Measurements from ENCODE around the gene CHTF18. TPM values are rescaled to one million over a fixed set of nuclear protein-coding genes. Genes with fewer than 3 reads are reported as not detected.
"Not testable (repeated sequence)": the region's sequence is repeated elsewhere in the genome, so short reads cannot be mapped to it uniquely, and the experiment has no call there.

The CHTF18 gene
- polyA plus RNA-seq, 3 donors from 2014 or later: 6.3 to 9.2 TPM; not detected in 1

DNA sequence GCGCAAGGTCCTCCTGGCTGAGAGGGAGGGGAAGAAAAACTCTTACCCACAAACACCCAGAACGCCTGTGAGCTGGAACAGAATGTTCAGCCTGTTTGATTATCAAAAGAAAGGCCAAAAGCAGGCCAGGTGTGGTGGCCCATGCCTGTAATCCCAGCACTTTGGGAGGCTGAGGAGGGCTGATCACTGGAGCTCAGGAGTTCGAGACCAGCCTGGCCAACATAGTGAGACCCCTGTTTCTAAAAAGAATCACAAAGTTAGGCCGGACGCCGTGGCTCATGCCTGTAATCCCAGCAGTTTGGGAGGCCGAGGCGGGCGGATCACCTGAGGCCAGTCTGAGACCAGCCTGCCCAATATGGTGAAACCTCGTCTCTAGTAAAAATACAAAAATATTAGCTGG lies 12.1 kb upstream of the CHTF18 start:
- not testable (repeated sequence) for DNase-seq; H3K9me3 Mint-ChIP-seq; H3K36me3 Mint-ChIP-seq; H3K4me3 Mint-ChIP-seq; H3K27ac Mint-ChIP-seq; H3K4me1 Mint-ChIP-seq; H3K27me3 Mint-ChIP-seq (ENCODE audit: low read depth in 3 of 3)

DNA sequence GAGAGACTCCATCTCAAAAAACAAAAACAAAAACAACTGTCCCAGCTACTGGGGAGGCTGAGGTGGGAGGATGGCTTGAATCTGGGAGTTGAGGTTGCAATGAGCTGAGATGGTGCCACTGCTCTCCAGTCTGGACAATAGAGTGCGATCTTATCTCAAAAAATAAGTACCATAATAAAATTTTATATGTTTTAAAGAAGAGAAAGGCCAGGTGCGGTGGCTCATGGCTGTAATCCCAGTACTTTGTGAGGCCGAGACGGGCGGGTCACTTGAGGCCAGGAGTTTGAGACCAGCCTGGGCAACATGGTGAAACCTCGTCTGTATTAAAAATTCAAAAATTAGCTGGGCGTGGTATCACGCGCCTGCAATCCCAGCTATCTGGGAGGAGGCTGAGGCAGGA lies 11.6 kb upstream of the CHTF18 start:
- Mint-ChIP-seq H3K27ac (no peak overlapping the region), H3K27me3 (ENCODE audit: low read depth in 3 of 3) (peaks cover 0 to 3% (median 2%) of the 10 kb centered on the region in 3 donors), H3K4me3 (no peak overlapping the region), H3K36me3 (no peaks in the 10 kb centered on the region), H3K9me3 (no peaks in the 10 kb centered on the region), H3K4me1 (no peaks in the 10 kb centered on the region)
- no peak for DNase-seq

DNA sequence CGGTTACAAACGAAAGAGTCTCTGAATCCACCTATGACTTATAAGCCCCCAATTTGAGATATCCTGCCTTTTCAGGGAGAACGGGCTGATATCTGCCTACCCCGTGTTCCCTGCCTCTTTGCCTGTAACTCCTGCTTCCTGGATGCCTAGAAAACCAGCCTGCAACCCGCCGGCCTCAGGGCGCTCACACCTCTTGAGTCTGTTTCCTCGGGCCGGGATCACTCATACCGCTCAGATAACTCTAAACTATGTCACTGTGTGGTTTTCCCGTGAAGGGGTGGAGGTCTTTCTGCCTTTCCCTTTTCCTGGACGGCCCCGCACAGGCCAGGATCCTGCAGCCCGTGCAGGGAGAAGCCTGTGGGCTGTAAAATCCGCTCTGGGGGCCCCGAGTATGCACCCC lies 10.6 kb upstream of the CHTF18 start:
- Mint-ChIP-seq H3K4me3 (no peak overlapping the region), H3K27ac (no peak overlapping the region), H3K9me3 (no peaks in the 10 kb centered on the region), H3K36me3 (no peaks in the 10 kb centered on the region), H3K27me3 (ENCODE audit: low read depth in 3 of 3) (peaks cover 0 to 3% (median 2%) of the 10 kb centered on the region in 3 donors), H3K4me1 (no peaks in the 10 kb centered on the region)
- DNase-seq: no peak

DNA sequence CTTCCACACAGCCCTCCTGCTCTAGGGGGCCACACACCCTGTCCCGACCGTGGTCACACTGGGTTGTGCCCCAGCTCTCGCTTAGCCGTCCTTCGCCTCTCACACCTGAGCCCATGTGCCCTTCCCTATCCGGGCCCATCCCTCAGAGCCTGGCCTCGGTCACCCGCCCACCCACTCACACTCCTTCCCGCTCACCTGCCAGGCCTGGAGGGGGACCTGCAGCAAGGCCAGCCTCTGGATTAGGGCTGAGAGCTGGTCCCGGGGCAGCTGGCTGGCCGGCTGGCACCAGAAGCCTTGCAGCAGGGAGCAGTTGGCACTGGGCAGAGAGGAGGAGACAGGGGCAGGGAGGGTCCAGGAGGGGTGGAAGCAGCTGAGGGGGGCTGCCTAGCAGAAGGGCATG lies 10.0 kb upstream of the CHTF18 start:
- DNase-seq: no peak
- peaks cover 0 to 3% (median 2%) of the 10 kb centered on the region in 3 donors for H3K27me3 Mint-ChIP-seq (ENCODE audit: low read depth in 3 of 3)
- no peak overlapping the region for H3K4me3 Mint-ChIP-seq
- no peak overlapping the region for H3K27ac Mint-ChIP-seq
- no peaks in the 10 kb centered on the region for H3K4me1 Mint-ChIP-seq
- H3K36me3 Mint-ChIP-seq: no peaks in the 10 kb centered on the region
- no peaks in the 10 kb centered on the region for H3K9me3 Mint-ChIP-seq

DNA sequence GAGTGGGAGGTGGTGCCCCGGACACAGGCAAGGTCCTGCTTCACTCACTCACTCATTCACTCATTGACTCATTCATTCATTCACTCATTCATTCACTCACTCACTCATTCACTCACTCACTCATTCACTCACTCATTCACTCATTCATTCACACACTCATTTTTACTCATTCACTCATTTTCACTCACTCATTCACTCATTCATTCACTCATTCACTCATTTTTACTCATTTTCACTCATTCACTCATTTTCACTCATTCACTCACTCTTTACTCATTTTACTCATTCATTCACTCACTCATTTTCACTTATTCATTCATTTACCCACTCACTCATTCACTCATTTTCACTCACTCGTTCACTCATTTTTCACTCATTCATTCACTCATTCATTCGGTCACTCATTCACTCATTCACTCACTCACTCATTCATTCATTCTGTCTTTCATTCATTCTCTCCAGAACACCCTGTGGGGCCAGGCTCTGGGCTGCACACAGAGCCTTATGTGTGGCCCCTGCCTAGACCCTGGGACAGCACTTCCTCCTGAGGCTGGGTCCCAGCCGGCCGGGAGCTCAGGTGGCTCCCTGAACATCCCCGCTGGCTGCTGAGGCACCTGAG lies 9.4 kb upstream of the CHTF18 start:
- H3K4me3 Mint-ChIP-seq: no peak overlapping the region

GRCh38 chr16:779561-779960 lies 8.9 kb upstream of the CHTF18 start:
- Mint-ChIP-seq H3K27me3 (ENCODE audit: low read depth in 3 of 3) (peaks cover 0 to 3% (median 2%) of the 10 kb centered on the region in 3 donors), H3K27ac (no peak overlapping the region), H3K4me3 (no peak overlapping the region), H3K36me3 (no peaks in the 10 kb centered on the region), H3K9me3 (no peaks in the 10 kb centered on the region), H3K4me1 (no peaks in the 10 kb centered on the region)
- DNase-seq: no peak

More for the DNA sequence above, 9.4 kb upstream of the CHTF18 start:
- H3K9me3 Mint-ChIP-seq: no peaks in the 10 kb centered on the region
- H3K27ac Mint-ChIP-seq: no peak overlapping the region
- H3K27me3 Mint-ChIP-seq (ENCODE audit: low read depth in 3 of 3): peaks cover 0 to 3% (median 2%) of the 10 kb centered on the region in 3 donors
- no peaks in the 10 kb centered on the region for H3K4me1 Mint-ChIP-seq
- DNase-seq: no peak
- no peaks in the 10 kb centered on the region for H3K36me3 Mint-ChIP-seq

- Mint-ChIP-seq H3K9me3 (no peaks in the 10 kb centered on the region), H3K4me1 (no peaks in the 10 kb centered on the region), H3K4me3 (peak overlapping the region in 1 of 5 donors; percentile 6), H3K36me3 (no peaks in the 10 kb centered on the region), H3K27ac (no peak overlapping the region), H3K27me3 (ENCODE audit: low read depth in 3 of 3) (peaks cover 0 to 3% (median 2%) of the 10 kb centered on the region in 3 donors)
- DNase-seq: no peak
Measured at GRCh38 chr16:780296-780695, 8.1 kb upstream of the CHTF18 start.

GRCh38 chr16:781346-782010 lies 6.9 kb upstream of the CHTF18 start:
- no peak for DNase-seq
- peaks cover 0 to 2% of the 10 kb centered on the region in 2 donors for H3K4me1 Mint-ChIP-seq
- H3K36me3 Mint-ChIP-seq: no peaks in the 10 kb centered on the region
- no peaks in the 10 kb centered on the region for H3K9me3 Mint-ChIP-seq
- H3K27me3 Mint-ChIP-seq (ENCODE audit: low read depth in 3 of 3): peaks cover 0 to 3% (median 0%) of the 10 kb centered on the region in 3 donors
- H3K27ac Mint-ChIP-seq: no peak overlapping the region
- H3K4me3 Mint-ChIP-seq: no peak overlapping the region

GRCh38 chr16:782258-782657 lies 6.2 kb upstream of the CHTF18 start:
- Mint-ChIP-seq H3K27ac (no peak overlapping the region), H3K27me3 (ENCODE audit: low read depth in 3 of 3) (peaks cover 0 to 6% (median 0%) of the 10 kb centered on the region in 3 donors), H3K36me3 (no peaks in the 10 kb centered on the region), H3K4me3 (no peak overlapping the region), H3K9me3 (no peaks in the 10 kb centered on the region), H3K4me1 (peaks cover 0 to 5% of the 10 kb centered on the region in 2 donors)
- no peak for DNase-seq

DNA sequence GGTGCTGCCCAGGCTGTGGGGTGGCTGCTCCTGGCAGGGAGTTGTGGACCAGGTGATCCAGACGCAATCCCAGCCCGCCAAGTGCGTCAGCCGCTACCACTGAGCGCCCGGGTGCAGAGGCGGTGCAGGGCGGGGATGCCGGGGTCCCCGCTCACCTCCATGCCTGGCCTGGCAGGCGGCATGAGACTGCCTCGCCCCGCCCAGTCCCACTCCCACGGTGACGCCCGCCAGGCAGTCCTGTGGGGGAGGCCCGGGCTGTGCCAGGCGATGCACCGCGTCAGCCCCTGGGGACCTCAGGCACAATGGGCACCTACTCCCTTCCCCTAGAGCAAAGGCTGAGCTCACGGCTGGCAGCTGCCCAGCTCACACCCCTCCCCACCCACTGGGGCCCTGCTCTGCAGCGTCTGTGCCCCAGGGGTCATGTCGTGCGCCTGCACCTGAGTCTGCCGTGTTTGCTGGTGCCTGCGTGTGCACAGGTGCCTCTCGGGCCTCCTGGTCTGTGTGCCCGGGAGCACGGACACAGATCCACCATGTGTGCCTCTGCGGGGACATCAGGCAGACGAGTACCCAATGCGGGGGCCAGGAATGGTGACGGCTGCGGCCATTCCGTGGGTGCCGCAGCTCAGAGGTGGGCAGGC lies 5.5 kb upstream of the CHTF18 start:
- H3K9me3 Mint-ChIP-seq: no peaks in the 10 kb centered on the region
- H3K4me1 Mint-ChIP-seq: peaks cover 0 to 6% of the 10 kb centered on the region in 2 donors
- H3K4me3 Mint-ChIP-seq: no peak overlapping the region
- H3K27ac Mint-ChIP-seq: peak overlapping the region in 1 of 6 donors; percentile 22
- no peaks in the 10 kb centered on the region for H3K36me3 Mint-ChIP-seq
- no peak for DNase-seq
- H3K27me3 Mint-ChIP-seq (ENCODE audit: low read depth in 3 of 3): peaks cover 0 to 6% (median 0%) of the 10 kb centered on the region in 3 donors

DNA sequence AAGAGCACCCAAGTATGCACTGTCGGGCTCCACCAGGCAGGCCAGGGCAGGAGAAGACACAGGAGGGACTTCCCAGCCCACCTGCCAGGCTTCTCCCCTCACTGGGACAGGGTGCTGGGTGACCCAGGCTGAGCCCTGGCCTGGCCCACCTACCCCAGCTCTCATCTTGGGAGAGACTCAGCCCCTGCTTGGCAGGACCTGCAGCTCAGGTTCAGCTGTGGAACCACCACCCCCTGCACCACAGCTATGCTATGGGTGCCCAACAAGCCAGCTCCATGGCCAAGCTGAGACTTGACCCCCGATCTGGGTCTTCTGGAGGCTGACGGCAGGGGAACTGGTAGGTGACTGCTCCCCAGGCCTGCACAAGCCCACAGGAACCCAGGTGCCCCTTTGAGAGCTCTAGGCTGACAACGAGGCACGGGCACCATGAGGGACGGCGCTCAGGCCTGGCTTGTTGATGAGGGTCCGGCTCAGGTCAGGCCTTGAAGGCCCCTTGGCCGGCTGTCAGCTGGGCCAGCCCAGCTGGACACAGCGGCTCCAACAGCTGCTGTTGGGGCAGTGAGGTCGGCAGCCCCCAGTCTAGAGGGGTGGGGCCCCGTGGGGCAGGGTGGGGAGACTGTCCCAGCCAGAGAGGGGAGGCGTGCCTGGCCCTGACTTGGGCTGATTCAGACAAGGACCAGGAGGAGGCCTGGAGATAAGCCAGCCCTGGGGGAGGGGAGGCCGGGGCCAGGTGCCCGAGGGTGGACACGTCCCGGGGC lies 4.8 kb upstream of the CHTF18 start:
- Mint-ChIP-seq H3K9me3 (no peaks in the 10 kb centered on the region), H3K4me3 (no peak overlapping the region)

DNA sequence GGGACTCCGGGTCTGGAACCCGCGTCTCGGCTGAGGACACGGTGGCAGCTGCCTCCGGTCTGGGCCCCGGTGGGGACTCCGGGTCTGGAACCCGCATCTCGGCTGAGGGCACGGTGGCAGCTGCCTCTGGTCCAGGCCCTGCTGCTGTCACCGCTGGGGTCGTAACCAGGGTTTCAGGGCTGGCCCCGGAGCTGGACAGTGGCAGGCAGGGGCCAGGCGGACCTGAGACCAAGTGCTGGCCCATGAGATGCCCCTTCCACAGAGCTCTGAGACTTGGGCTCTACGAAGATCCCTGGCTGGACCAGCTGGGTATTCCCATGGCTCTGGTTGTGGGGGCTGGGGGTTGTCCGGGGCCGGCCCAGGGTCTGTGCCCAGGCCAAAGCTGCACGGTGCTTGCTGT lies 4.0 kb upstream of the CHTF18 start:
- H3K4me3 Mint-ChIP-seq: no peak overlapping the region
- H3K4me1 Mint-ChIP-seq: peaks cover 0 to 6% of the 10 kb centered on the region in 2 donors
- no peak overlapping the region for H3K27ac Mint-ChIP-seq

More for the DNA sequence above, 4.8 kb upstream of the CHTF18 start:
- DNase-seq: no peak
- Mint-ChIP-seq H3K4me1 (peaks cover 0 to 6% of the 10 kb centered on the region in 2 donors), H3K36me3 (no peaks in the 10 kb centered on the region), H3K27me3 (ENCODE audit: low read depth in 3 of 3) (peaks cover 0 to 6% (median 0%) of the 10 kb centered on the region in 3 donors), H3K27ac (peak overlapping the region in 1 of 6 donors; percentile 22)

DNA sequence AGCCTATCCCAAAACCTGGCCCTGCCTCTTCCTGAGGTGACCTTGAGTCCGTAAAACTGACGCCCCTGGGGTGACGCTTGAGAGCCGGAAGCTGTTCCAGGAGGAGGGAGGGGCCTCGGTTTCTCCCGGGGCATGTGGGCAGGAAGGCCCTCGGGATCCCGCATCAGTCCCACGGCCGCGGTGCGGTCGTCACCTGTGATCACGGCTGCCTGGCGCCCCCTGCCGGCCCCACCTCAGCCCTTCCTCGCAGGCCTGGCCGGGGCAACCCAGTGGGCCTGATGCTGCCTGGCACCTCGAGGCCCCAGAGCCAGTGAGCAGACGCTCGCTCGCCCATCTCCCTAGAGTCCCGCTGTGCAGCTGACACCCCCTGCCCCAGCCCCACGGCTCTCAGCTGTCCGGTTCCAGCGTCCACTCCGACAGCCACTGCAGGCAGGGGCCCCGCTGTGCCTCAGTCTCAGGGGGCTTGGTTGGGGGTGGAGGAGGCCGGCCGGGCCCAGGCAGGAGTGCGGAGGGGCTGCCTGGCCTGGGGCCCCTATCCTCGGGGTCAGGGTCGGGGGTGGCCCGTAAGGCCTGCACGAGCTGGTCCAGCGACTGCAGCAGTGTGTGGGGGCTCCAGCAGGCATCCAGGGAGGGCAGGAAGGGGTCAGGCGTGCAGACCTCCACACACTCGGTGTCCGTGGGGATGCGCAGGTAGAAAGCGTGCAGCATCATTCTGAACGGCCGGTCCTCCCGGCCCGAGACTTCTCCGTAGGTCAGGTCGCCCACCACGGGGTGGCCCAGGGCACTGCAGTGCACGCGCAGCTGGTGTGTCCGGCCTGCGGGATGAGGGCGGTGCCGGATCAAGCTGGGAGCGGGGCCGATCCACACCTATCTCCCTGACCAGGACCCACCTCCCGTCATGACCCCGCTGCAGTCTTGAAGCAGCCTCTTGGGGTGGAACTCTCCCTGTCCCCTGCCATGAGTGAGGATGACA lies 2.6 kb upstream of the CHTF18 start:
- Mint-ChIP-seq H3K27ac (no peak overlapping the region), H3K36me3 (no peaks in the 10 kb centered on the region)

More for the DNA sequence above, 4.0 kb upstream of the CHTF18 start:
- peaks cover 0 to 6% (median 0%) of the 10 kb centered on the region in 3 donors for H3K27me3 Mint-ChIP-seq (ENCODE audit: low read depth in 3 of 3)
- H3K9me3 Mint-ChIP-seq: no peaks in the 10 kb centered on the region
- no peaks in the 10 kb centered on the region for H3K36me3 Mint-ChIP-seq
- no peak for DNase-seq

More for the DNA sequence above, 2.6 kb upstream of the CHTF18 start:
- Mint-ChIP-seq H3K27me3 (ENCODE audit: low read depth in 3 of 3) (peaks cover 0 to 4% (median 0%) of the 10 kb centered on the region in 3 donors), H3K4me1 (peaks cover 0 to 8% of the 10 kb centered on the region in 2 donors), H3K4me3 (peak overlapping the region; percentile 56 to 83 (median 72)), H3K9me3 (no peaks in the 10 kb centered on the region)
- peak; percentile 59 to 66 (median 61) for DNase-seq
